Activated gamma-delta T cell (primary cell): Measurements from ENCODE around the gene LCN6.
A peak's percentile ranks its signal among the peaks of the same experiment; 100 is the strongest.
"Not testable (repeated sequence)": the region's sequence is repeated elsewhere in the genome, so short reads cannot be mapped to it uniquely, and the experiment has no call there.

Experiments used
- DNase-seq: peaks from one replicate; lab custom pipeline; 2025; lab: John Stamatoyannopoulos, UW

Gene LCN6

GRCh38 chr9:136711219-136711648 is 37.1 kb downstream of the LCN6 start:
- not testable (repeated sequence) for DNase-seq

DNA sequence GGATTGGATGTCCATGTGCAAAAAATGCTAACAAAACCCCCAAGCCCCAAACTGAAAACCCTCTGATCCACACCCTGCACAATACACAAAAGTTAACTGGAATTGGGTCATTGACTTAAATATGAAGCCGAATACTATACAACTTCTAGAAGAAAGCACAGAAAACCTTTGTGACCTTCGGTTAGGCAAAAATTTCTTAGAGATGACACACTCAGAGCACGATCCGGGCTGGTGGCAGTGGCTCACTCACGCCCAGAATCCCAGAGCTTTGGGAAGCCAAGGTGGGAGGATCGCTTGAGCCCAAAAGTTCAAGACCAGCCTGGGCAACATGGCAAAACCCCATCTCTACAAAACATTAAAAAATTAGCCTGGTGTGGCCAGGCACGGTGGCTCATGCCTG is 37.8 kb downstream of the LCN6 start:
- no peak for DNase-seq

DNA sequence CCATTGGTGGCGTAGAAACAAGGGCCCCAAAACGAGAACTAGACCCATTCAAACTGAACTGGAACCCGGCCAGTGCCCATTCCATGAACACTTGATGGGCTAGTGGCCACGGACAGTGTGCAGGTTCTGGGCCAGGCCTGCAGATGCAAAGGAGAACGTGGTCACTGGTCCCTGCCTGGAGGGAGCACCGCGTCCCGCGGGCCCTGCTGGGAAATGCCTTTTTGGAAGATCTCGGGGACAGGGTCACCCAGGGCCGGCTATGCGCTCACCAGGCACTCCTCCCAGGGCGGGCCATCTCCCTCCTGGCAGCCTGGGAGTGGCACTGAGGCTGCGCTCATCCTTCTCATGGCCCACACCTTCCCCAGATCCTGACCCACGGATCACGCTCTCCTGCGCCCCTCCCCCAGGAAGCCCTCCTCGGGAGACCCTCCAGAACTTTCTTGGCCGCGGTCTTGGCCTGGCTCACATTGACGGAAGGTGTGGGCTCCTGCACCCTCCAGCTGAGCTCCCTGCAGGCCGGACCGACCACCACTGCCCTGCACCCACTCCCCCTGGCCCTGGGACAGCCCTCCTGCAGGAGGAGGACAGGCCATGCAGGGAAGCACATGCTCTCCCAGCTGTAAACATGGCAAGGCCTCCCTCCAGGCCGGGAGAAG is 38.7 kb downstream of the LCN6 start:
- no peak for DNase-seq

DNA sequence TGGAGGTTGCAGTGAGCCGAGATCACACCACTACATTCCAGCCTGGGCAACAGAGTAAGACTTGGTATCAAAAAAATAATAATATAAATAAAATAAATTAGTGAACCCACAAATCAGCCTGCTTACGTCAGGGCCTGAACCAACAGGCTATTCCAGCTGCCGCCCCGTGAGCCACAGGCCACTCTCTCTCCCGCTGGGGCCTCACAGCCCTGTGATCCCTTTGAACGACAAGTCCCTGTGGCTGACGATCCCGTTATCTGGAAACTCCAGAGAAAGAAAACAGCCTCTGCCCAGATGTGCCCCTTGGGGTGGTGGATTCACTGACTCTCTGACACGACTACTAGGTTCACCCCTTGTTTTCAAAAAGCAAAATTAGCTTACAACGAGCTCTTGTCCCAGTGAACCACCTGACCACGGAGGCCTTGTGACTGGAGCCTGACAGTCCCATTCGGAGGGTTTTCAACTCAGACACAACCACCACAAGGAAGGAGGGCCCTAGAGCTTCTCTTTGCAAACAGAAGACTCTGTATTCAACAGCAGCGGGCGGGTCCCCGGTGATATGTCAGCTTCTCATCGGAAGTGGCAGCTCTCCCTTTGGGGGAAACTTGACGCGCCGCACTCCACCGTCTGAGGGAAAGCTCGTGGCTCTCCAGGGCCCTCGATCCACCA is 40.3 kb downstream of the LCN6 start:
- DNase-seq: no peak

DNA sequence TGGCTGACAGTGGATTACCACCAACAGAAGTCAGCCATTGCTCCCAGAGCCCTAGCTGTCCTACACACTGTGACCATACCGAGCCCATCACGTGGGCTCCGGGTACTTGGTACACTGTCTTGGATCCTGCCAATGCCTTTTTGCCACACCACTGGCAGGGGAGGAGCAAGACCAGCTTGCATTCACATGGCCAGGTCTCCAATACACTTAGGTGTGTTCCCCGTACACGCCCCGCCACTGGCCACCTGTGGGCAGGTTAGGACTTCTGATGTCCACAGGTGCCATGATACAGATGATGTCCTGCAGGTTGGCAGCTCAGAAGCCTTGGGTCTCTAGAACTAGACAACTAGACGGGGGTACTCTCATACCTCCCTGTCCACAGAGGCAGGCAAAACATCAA is 41.3 kb downstream of the LCN6 start:
- DNase-seq: no peak

GRCh38 chr9:136705564-136705963 is 42.8 kb downstream of the LCN6 start:
- no peak for DNase-seq

GRCh38 chr9:136704741-136705140 is 43.6 kb downstream of the LCN6 start:
- not testable (repeated sequence) for DNase-seq

DNA sequence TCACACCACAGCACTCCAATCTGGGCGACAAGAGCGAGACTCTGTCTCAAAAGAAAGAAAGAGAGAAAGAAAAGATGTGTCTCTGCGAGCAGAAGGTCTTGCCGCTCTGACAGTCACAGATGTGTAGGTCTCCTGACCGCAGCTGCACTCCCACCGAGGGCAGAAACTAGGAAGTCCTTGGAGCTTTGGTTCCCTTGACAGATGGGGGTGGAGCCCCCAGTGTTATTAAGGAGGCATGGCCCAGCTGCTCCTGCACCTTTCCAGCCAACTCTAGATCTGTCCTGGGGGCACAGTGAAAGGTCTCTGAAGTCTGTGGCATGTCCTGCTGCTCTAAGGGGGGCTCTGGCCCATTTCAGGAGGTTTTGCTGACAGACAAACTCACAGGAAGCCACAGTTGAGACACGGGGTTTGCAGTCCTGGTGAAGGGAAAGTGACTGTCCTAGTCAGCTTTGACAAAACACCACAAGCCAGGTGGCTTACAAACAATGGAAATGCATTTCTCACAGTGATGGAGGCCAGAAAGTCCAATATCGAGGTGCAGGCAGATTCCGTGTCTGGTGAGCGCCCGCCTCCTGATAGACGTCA is 45.0 kb downstream of the LCN6 start:
- DNase-seq: no peak

DNA sequence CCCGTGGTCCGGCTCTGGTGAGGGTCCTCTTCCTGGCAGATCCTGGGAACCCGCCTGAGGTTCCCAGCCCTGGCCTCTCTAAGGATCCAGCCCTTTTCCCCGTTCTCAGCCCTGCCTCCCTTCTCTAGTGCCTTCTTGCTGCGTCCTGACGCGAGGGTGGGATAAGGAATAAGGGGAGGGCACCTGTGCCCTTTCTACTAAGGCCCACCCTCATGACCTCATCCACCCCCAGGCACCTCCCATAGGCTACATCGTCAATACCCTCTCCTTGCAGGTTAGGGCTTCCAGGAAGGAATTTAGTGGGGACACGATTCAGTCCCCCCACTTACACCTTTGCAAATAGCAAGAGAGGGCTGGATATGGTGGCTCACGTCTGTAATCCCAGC is 46.7 kb downstream of the LCN6 start:
- DNase-seq: no peak

- DNase-seq: peak; percentile 37
These were observed 47.2 kb downstream of the LCN6 start for GRCh38 chr9:136700959-136701667.

DNA sequence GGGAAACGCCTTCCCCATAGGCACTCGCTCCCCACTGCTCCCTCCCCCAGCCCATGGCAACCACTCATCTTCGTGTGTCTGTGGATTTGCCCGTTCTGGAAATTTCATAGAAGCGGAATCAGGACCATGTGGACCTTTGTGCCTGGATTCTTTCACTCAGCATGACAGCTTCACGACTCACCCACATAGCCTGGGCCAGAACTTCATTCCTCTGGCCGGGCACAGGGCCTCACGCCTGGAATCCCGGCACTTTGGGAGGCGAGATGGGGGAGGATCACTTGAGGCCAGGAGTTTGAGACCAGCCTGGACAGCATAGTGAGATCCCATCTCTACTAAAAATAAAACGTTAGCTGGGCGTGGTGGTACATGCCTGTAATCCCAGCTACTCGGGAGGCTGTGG is 48.0 kb downstream of the LCN6 start:
- no peak for DNase-seq

DNA sequence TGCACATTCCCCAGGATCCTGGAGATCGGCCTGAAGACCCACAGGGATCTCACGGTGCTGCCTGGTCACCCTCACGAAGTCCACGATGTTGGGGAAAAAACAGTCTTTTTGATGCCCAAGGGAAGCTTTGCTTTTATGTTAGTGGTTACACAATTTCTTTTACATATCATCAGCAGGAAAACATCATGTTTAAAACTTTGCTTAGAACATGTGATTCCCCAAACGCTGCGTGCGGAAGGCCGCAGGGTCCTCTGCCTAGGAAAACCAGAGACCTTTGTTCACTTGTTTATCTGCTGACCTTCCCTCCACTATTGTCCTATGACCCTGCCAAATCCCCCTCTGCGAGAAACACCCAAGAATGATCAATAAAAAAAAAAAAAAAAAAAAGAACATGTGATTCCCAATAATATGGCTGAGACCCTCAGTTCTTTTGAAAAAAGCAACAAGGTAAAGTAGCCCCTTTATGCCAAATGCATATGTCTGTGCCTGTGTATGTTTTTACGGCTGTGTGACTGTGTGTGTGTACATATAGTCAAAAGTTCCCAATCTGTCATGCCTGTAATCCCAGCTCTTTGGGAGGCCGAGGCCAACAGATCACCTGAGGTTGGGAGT is 49.6 kb downstream of the LCN6 start:
- DNase-seq: no peak

DNA sequence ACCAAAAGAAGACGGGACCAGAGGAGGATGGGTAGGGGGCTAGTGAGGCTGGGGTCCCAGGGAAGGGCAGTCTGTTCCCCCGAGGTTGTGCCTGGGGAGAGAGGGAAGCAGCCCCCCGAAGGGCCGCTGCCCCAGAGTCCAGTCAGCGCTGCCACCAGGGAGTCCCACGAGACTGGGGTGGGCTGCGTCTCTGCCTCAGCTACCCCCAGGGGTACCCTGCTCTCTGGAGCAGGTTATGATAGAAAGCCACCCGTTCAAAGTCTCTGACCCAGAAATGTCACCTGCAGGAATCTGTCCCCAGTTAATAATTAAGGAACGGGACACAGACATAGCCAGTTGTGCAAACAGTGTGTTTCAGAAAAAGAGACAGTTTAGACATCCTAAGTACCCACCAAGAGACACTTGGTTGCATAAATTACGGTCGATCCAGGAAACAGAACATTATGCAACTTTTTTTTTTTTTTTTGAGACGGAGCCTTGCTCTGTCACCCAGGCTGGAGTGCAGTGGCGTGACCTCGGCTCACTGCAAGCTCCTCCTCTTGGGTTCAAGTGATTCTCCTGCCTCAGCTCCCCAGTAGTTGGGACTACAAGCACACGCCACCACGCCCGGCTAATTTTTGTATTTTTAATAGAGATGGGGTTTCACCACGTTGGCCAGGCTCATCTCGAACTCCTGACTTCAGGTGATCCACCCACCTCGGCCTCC is 50.4 kb downstream of the LCN6 start:
- DNase-seq: no peak

- DNase-seq: no peak
These were observed 51.0 kb downstream of the LCN6 start for GRCh38 chr9:136697146-136697820.

GRCh38 chr9:136696502-136696901 is 51.8 kb downstream of the LCN6 start:
- no peak for DNase-seq

DNA sequence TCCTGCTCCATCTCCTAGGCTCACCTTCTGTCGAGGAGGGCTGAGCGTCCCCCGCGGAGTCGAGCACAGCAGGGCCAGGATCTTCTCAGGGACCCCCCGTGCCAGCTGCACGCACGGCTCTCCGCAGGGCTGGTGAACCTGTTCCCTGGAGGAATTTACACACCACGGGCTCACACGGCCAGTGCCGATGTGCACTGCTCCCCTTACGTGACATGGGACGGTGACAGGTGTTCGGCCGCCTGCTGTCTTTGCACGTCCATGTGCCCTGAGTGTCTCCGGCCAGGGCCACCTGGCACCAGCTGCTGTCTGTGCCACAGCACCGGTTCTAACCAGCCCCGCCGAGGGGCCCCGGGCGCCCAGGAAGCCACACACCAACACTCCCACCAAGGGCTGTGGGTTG is 52.4 kb downstream of the LCN6 start:
- DNase-seq: no peak

- no peak for DNase-seq
These were observed 52.9 kb downstream of the LCN6 start for GRCh38 chr9:136695435-136695895.

- no peak for DNase-seq
These were observed 53.5 kb downstream of the LCN6 start for GRCh38 chr9:136694872-136695247.

GRCh38 chr9:136694163-136694871 is 54.0 kb downstream of the LCN6 start:
- DNase-seq: no peak
